Amygdala (tissue), 56 donors: ENCODE results near the gene NR5A1.
A peak's percentile ranks its signal among the peaks of the same experiment; 100 is the strongest.

Experiments
- DNase-seq, 56 donors: peaks; one replicate each; lab custom pipeline; 2025; lab: John Stamatoyannopoulos, UW

NR5A1 gene

GRCh38 chr9:124449381-124450151 is 57.6 kb downstream of the NR5A1 start:
- DNase-seq = no peak

GRCh38 chr9:124448019-124448418 is 59.2 kb downstream of the NR5A1 start:
- peak in 2 of 56 donors; percentile 10 for DNase-seq

GRCh38 chr9:124447297-124447661 is 59.9 kb downstream of the NR5A1 start:
- no peak for DNase-seq

- DNase-seq = no peak
Measured at GRCh38 chr9:124444166-124444565, 63.0 kb downstream of the NR5A1 start.

- DNase-seq = no peak
Measured at GRCh38 chr9:124443625-124444024, 63.6 kb downstream of the NR5A1 start.

- DNase-seq = no peak
Measured at GRCh38 chr9:124442826-124443225, 64.4 kb downstream of the NR5A1 start.

GRCh38 chr9:124442379-124442778 is 64.8 kb downstream of the NR5A1 start:
- no peak for DNase-seq

- DNase-seq = no peak
Measured at GRCh38 chr9:124441291-124441690, 65.9 kb downstream of the NR5A1 start.

- no peak for DNase-seq
Measured at GRCh38 chr9:124440786-124441185, 66.4 kb downstream of the NR5A1 start.

- no peak for DNase-seq
Measured at GRCh38 chr9:124439686-124440243, 67.4 kb downstream of the NR5A1 start.

- DNase-seq = no peak
Measured at GRCh38 chr9:124439086-124439485, 68.1 kb downstream of the NR5A1 start.

- no peak for DNase-seq
Measured at GRCh38 chr9:124438091-124438490, 69.1 kb downstream of the NR5A1 start.

GRCh38 chr9:124437086-124437485 is 70.1 kb downstream of the NR5A1 start:
- DNase-seq = no peak

GRCh38 chr9:124436320-124436719 is 70.9 kb downstream of the NR5A1 start:
- no peak for DNase-seq
